A549 (cell line): Measurements from ENCODE around the gene C19orf73. TPM values are rescaled to one million over a fixed set of nuclear protein-coding genes. Genes with fewer than 3 reads are reported as not detected.

Source experiments
- ATAC-seq, 2 experiments: fragments of 200-7000 bp in 1 of 2; fragments of >200 bp in 1 of 2; cut with Nextera tagmentation in 1 of 2; cut with Tn5 transposase in 1 of 2; 3 replicates each; pipeline versions ENCODE4 v1.8.0 to v1.9.1; 2018 to 2020; ENCODE audit warnings: mild to moderate bottlenecking in 1 of 2, moderate library complexity in 1 of 2
- CTCF ChIA-PET: fragments of 300-600 bp; sonication (Branson Sonifier 250); formaldehyde crosslinking; extraction: SDS; loops from one replicate; lab custom pipeline; 2021; ENCODE audit warnings: antibody characterized with exemption, inconsistent platforms; lab: Yijun Ruan, JAX
- POLR2A ChIA-PET: fragments of 350-600 bp; formaldehyde crosslinking; extraction: SDS; loops from one replicate; lab custom pipeline; 2021; ENCODE audit warnings: antibody characterized with exemption, inconsistent platforms; lab: Yijun Ruan, JAX
- DNase-seq, 2 experiments: peaks; one replicate each; pipeline versions ENCODE4 v3.0.0 to v3.0.0-alpha.2; 2011 to 2016; ENCODE audit warnings: low read depth in 1 of 2, low spot score in 1 of 2
- FAIRE-seq: peaks from 2 replicates; lab custom pipeline; 2011; peaks lifted over from hg19 to GRCh38; lab: Jason Lieb, UNC
- H3K27ac ChIP-seq, 2 experiments: fragments of >200 bp; sonication (Bioruptor Twin); formaldehyde crosslinking; 3 replicates each; pipeline ENCODE4 v1.5.1; 2016 to 2017
- H3K4me1 ChIP-seq: fragments of >200 bp; sonication (Bioruptor Twin); formaldehyde crosslinking; 3 replicates; pipeline ENCODE4 v1.6.1; 2016
- H3K4me2 ChIP-seq: fragments of >200 bp; sonication (Bioruptor Twin); formaldehyde crosslinking; 3 replicates; pipeline ENCODE4 v1.6.1; 2016
- H3K4me3 ChIP-seq: fragments of >200 bp; sonication (Bioruptor Twin); formaldehyde crosslinking; 3 replicates; pipeline ENCODE4 v1.5.1; 2016
- H3K9me3 ChIP-seq: fragments of >200 bp; sonication (Bioruptor Twin); formaldehyde crosslinking; 3 replicates; pipeline ENCODE4 v1.6.1; 2016
- ATOH8 ChIP-seq: fragments of 250-450 bp; sonication (Bioruptor Pico); IDR thresholded peaks from 2 replicates; pipeline ENCODE4 v1.5.0; 2020; ENCODE audit warnings: low read depth, mild to moderate bottlenecking, moderate library complexity
- CEBPB ChIP-seq, 2 experiments: fragments of >200 bp in 1 of 2; sonication (Bioruptor Twin) in 1 of 2; formaldehyde crosslinking in 1 of 2; IDR thresholded peaks; 2 replicates each; pipeline ENCODE4 v1.6.1; 2012 to 2016
- CHD2 ChIP-seq: fragments of 150-350 bp; IDR thresholded peaks from 2 replicates; pipeline ENCODE4 v1.6.1; 2014; ENCODE audit warnings: low read length; ENCODE audit not compliant: partially characterized antibody
- CHD4 ChIP-seq: fragments of 200-600 bp; sonication (generic); IDR thresholded peaks from 2 replicates; pipeline ENCODE4 v1.6.1; 2016; ENCODE audit warnings: antibody characterized with exemption, mild to moderate bottlenecking, borderline replicate concordance
- EHF ChIP-seq: fragments of 250-450 bp; sonication (Bioruptor Pico); IDR thresholded peaks from 2 replicates; pipeline ENCODE4 v1.5.0; 2020; ENCODE audit warnings: mild to moderate bottlenecking
- FOXS1 ChIP-seq: fragments of 250-450 bp; sonication (Bioruptor Pico); IDR thresholded peaks from 2 replicates; pipeline ENCODE4 v1.5.0; 2020; ENCODE audit warnings: mild to moderate bottlenecking, moderate library complexity
- HDAC2 ChIP-seq: fragments of 200-600 bp; sonication (generic); IDR thresholded peaks from 2 replicates; pipeline ENCODE4 v1.6.1; 2016
- HES2 ChIP-seq: fragments of >200 bp; sonication (Bioruptor Twin); formaldehyde crosslinking; IDR thresholded peaks from 2 replicates; pipeline ENCODE4 v1.6.1; 2016
- HOXA7 ChIP-seq: fragments of 250-450 bp; sonication (Bioruptor Pico); IDR thresholded peaks from 2 replicates; pipeline ENCODE4 v1.5.0; 2020; ENCODE audit warnings: mild to moderate bottlenecking, moderate library complexity
- HOXB5 ChIP-seq: fragments of 250-450 bp; sonication (Bioruptor Pico); IDR thresholded peaks from 2 replicates; pipeline ENCODE4 v1.5.0; 2020; ENCODE audit warnings: mild to moderate bottlenecking, moderate library complexity
- JUNB ChIP-seq: fragments of >200 bp; sonication (Bioruptor Twin); formaldehyde crosslinking; IDR thresholded peaks from 2 replicates; pipeline ENCODE4 v1.6.1; 2016
- KDM5A ChIP-seq: fragments of 200-600 bp; sonication (generic); IDR thresholded peaks from 2 replicates; pipeline ENCODE4 v1.6.1; 2016; ENCODE audit warnings: antibody characterized with exemption, mild to moderate bottlenecking
- MAX ChIP-seq: IDR thresholded peaks from 2 replicates; pipeline ENCODE4 v1.6.1; 2012
- NPAS2 ChIP-seq: fragments of 250-450 bp; sonication (Bioruptor Pico); IDR thresholded peaks from 2 replicates; pipeline ENCODE4 v1.8.0; 2022; ENCODE audit warnings: mild to moderate bottlenecking, moderate library complexity, borderline replicate concordance
- NR3C1 ChIP-seq: fragments of >200 bp; sonication (Bioruptor Twin); formaldehyde crosslinking; IDR thresholded peaks from 3 replicates; pipeline ENCODE4 v1.6.1; 2017
- POLR2A ChIP-seq: IDR thresholded peaks from 2 replicates; pipeline ENCODE4 v1.6.1; 2012; ENCODE audit warnings: mild to moderate bottlenecking, low read length
- RAD21 ChIP-seq, 2 experiments: fragments of >200 bp in 1 of 2; sonication (Bioruptor Twin) in 1 of 2; formaldehyde crosslinking in 1 of 2; IDR thresholded peaks in 1 of 2; conservative IDR thresholded peaks in 1 of 2; 2 replicates in 1 of 2; 3 replicates in 1 of 2; pipeline ENCODE4 v1.6.1; 2012 to 2018; ENCODE audit warnings: inconsistent platforms in 1 of 2
- RARB ChIP-seq: fragments of 250-450 bp; sonication (Bioruptor Pico); IDR thresholded peaks from 2 replicates; pipeline ENCODE4 v1.8.0; 2021; ENCODE audit warnings: mild to moderate bottlenecking, moderate library complexity
- RNF2 ChIP-seq: fragments of 200-600 bp; sonication (generic); IDR thresholded peaks from 2 replicates; pipeline ENCODE4 v1.6.1; 2016; ENCODE audit warnings: low read depth, mild to moderate bottlenecking, antibody characterized with exemption, moderate library complexity, borderline replicate concordance
- SREBF2 ChIP-seq: fragments of 450-650 bp; IDR thresholded peaks from 2 replicates; pipeline ENCODE4 v1.6.1; 2014; ENCODE audit warnings: mild to moderate bottlenecking, moderate library complexity
- WGBS: methylation state at CpG from one replicate; pipeline ENCODE4 v1.1.6; 2017; ENCODE audit errors: missing lambda C conversion rate; 5-methylcytosine and 5-hydroxymethylcytosine counted together
- polyA plus RNA-seq, 4 experiments: library from polyadenylated mRNA; depleted of rRNA in 3 of 4; stranded (reverse); fragments of >200 nt; fragmentation: RNase III in 1 of 4; extraction: RNeasy Plus Mini Kit Qiagen cat#74134 plus additional on column Dnase treatment in 1 of 4; gene quantifications; 2 replicates in 3 of 4; 3 replicates in 1 of 4; pipeline ENCODE4 v1.2.3, GENCODE V29; 2011 to 2017

The C19orf73 gene
- polyA plus RNA-seq, 2 of the 4 experiments (the other 2 are of a cell fraction) = 1.8 to 2.2 TPM

- Histone ChIP-seq H3K27ac (peak overlapping the region; percentile 53 to 82), H3K4me1 (peaks cover 15% of the 10 kb centered on the region), H3K9me3 (no peaks in the 10 kb centered on the region), H3K4me3 (peak overlapping the region; percentile 39), H3K4me2 (peak overlapping the region; percentile 78)
- TF ChIP-seq MAX = peak; percentile 63
- TF ChIP-seq POLR2A = peak; percentile 74
- no peak for TF ChIP-seq NR3C1
- ATAC-seq (peak; percentile 93 to 95), DNase-seq (peak; percentile 93 to 99), FAIRE-seq (peak; percentile 98)
- POLR2A ChIA-PET = interaction anchor here (0.5 kb wide), 1 partner anchor 12 kb away, joined by 4 read pairs; no protein-coding TSS in a partner anchor
- CTCF ChIA-PET = interaction anchor here (0.6 to 15.0 kb wide), 10 partner anchors 8 to 143 kb away, joined by 3 to 298 read pairs (median 5); partner anchors contain the start of genes HRC and PPFIA3
- WGBS = 8% methylated on average over 21 of the region's 21 CpGs
Measured at GRCh38 chr19:49142866-49143335, 24.0 kb upstream of the C19orf73 start.

GRCh38 chr19:49141352-49141751, 22.4 kb upstream of the C19orf73 start:
- H3K4me2 ChIP-seq = no peak overlapping the region
- POLR2A ChIA-PET = interaction anchor here (0.9 kb wide), 1 partner anchor 13 kb away, joined by 3 read pairs; no protein-coding TSS in a partner anchor
- peaks cover 10% of the 10 kb centered on the region for H3K4me1 ChIP-seq
- TF ChIP-seq EHF (CRISPR knock-in tag) (no peak), HDAC2 (no peak), SREBF2 (no peak), HOXB5 (CRISPR knock-in tag) (no peak), FOXS1 (CRISPR knock-in tag) (no peak), RAD21 (conservative IDR thresholded peaks at IDR 0.05 in 1 of 2, IDR thresholded peaks at IDR 0.05 in 1 of 2) (no peak), ATOH8 (no peak), HOXA7 (no peak), JUNB (no peak), NPAS2 (no peak), CHD2 (no peak), CEBPB (IDR thresholded peaks at IDR 0.05) (no peak), RARB (CRISPR knock-in tag) (no peak), CHD4 (no peak), RNF2 (no peak), KDM5A (no peak), HES2 (no peak)
- TF ChIP-seq, all 56 proteins: peak for 0
- FAIRE-seq (no peak), DNase-seq (no peak), ATAC-seq (no peak)
- no peaks in the 10 kb centered on the region for H3K9me3 ChIP-seq
- no peak overlapping the region for H3K27ac ChIP-seq
- CTCF ChIA-PET = interaction anchor here (0.8 to 15.0 kb wide), 6 partner anchors 12 to 68 kb away, joined by 3 to 298 read pairs (median 10); partner anchors contain the start of genes LIN7B and PPFIA3
- H3K4me3 ChIP-seq = no peak overlapping the region
- WGBS = 77% methylated on average over 6 of the region's 6 CpGs

- POLR2A ChIA-PET = interaction anchor here (0.9 kb wide), 1 partner anchor 13 kb away, joined by 3 read pairs; no protein-coding TSS in a partner anchor
- 90% methylated on average over 7 of the region's 7 CpGs for WGBS
- no peaks in the 10 kb centered on the region for H3K9me3 ChIP-seq
- H3K27ac ChIP-seq = no peak overlapping the region
- no peak for TF ChIP-seq HES2
- TF ChIP-seq, all 56 proteins: peak for 0
- no peak overlapping the region for H3K4me2 ChIP-seq
- CTCF ChIA-PET = interaction anchor here (0.8 to 15.0 kb wide), 8 partner anchors 11 to 160 kb away, joined by 3 to 298 read pairs (median 6); partner anchors contain the start of genes LIN7B and PPFIA3
- no peak overlapping the region for H3K4me3 ChIP-seq
- ATAC-seq = no peak
- FAIRE-seq = no peak
- peaks cover 6% of the 10 kb centered on the region for H3K4me1 ChIP-seq
- DNase-seq = no peak
Measured at GRCh38 chr19:49140951-49141350, 22.0 kb upstream of the C19orf73 start.
